ENCODE data around the gene TEX52. TPM values are rescaled to one million over a fixed set of nuclear protein-coding genes. Genes with fewer than 3 reads are reported as not detected.

The TEX52 gene
- total RNA-seq, 2 donors from 2014 or later = 0.22 to 0.29 TPM

- H3K4me1 Mint-ChIP-seq = peaks cover 26% of the 10 kb centered on the region
- TF ChIP-seq CTCF (conservative IDR thresholded peaks at IDR 0.05) = no peak
- H3K9me3 ChIP-seq (ENCODE audit: control insufficient read depth, low read length) = no peaks in the 10 kb centered on the region
- H3K36me3 ChIP-seq (ENCODE audit: control insufficient read depth, insufficient read depth, low read length) = no peaks in the 10 kb centered on the region
- H3K9me3 Mint-ChIP-seq = no peaks in the 10 kb centered on the region
- WGBS, 2 experiments (ENCODE audit: insufficient coverage in 1 of 2, insufficient read length in 1 of 2) = 41 to 54% methylated on average over 2 of the region's 2 CpGs
- H3K27ac ChIP-seq (ENCODE audit: low read depth, low read length) = no peak overlapping the region
- no peak overlapping the region for H3K9ac ChIP-seq (ENCODE audit: extremely low read depth, low read length, poor library complexity, severe bottlenecking)
- H3K4me1 ChIP-seq (ENCODE audit: control insufficient read depth, insufficient read depth, low read length) = no peaks in the 10 kb centered on the region
- DNase-seq = no peak
- H3K27me3 Mint-ChIP-seq (ENCODE audit: insufficient read depth) = no peaks in the 10 kb centered on the region
- no peaks in the 10 kb centered on the region for H3K27me3 ChIP-seq (ENCODE audit: control insufficient read depth, insufficient read depth, low read length, poor library complexity, severe bottlenecking)
- no peak overlapping the region for H3K4me3 Mint-ChIP-seq
- H3K36me3 Mint-ChIP-seq (ENCODE audit: low read depth) = peaks cover 22% of the 10 kb centered on the region
- H3K27ac Mint-ChIP-seq = no peak overlapping the region
- H3K4me3 ChIP-seq (ENCODE audit: low read length) = no peak overlapping the region
Observed at GRCh38 chr12:2895051-2895451, 38.2 kb upstream of the TEX52 start.

GRCh38 chr12:2893007-2893406 is 36.2 kb upstream of the TEX52 start:
- Histone ChIP-seq H3K4me1 (ENCODE audit: control insufficient read depth, insufficient read depth, low read length) (no peaks in the 10 kb centered on the region), H3K4me3 (ENCODE audit: low read length) (no peak overlapping the region), H3K27ac (ENCODE audit: low read depth, low read length) (no peak overlapping the region), H3K9ac (ENCODE audit: extremely low read depth, low read length, poor library complexity, severe bottlenecking) (no peak overlapping the region), H3K36me3 (ENCODE audit: control insufficient read depth, insufficient read depth, low read length) (peaks cover 15% of the 10 kb centered on the region), H3K9me3 (ENCODE audit: control insufficient read depth, low read length) (no peaks in the 10 kb centered on the region), H3K27me3 (ENCODE audit: control insufficient read depth, insufficient read depth, low read length, poor library complexity, severe bottlenecking) (no peaks in the 10 kb centered on the region)
- WGBS, 2 experiments (ENCODE audit: insufficient coverage in 1 of 2, insufficient read length in 1 of 2) = 94 to 96% methylated on average over 4 to 8 of the region's 8 CpGs
- DNase-seq = no peak
- Mint-ChIP-seq H3K36me3 (ENCODE audit: low read depth) (peaks cover 24% of the 10 kb centered on the region), H3K4me3 (no peak overlapping the region), H3K9me3 (no peaks in the 10 kb centered on the region), H3K4me1 (peaks cover 28% of the 10 kb centered on the region), H3K27ac (no peak overlapping the region), H3K27me3 (ENCODE audit: insufficient read depth) (no peaks in the 10 kb centered on the region)
- no peak for TF ChIP-seq CTCF (conservative IDR thresholded peaks at IDR 0.05)

- Histone ChIP-seq H3K9me3 (ENCODE audit: control insufficient read depth, low read length) (no peaks in the 10 kb centered on the region), H3K9ac (ENCODE audit: extremely low read depth, low read length, poor library complexity, severe bottlenecking) (no peak overlapping the region), H3K4me3 (ENCODE audit: low read length) (peak overlapping the region; percentile 97), H3K27me3 (ENCODE audit: control insufficient read depth, insufficient read depth, low read length, poor library complexity, severe bottlenecking) (no peaks in the 10 kb centered on the region), H3K4me1 (ENCODE audit: control insufficient read depth, insufficient read depth, low read length) (no peaks in the 10 kb centered on the region), H3K27ac (ENCODE audit: low read depth, low read length) (no peak overlapping the region), H3K36me3 (ENCODE audit: control insufficient read depth, insufficient read depth, low read length) (peaks cover 20% of the 10 kb centered on the region)
- Mint-ChIP-seq H3K4me1 (peaks cover 28% of the 10 kb centered on the region), H3K27me3 (ENCODE audit: insufficient read depth) (no peaks in the 10 kb centered on the region), H3K4me3 (peak overlapping the region; percentile 91), H3K36me3 (ENCODE audit: low read depth) (peaks cover 27% of the 10 kb centered on the region), H3K27ac (no peak overlapping the region), H3K9me3 (no peaks in the 10 kb centered on the region)
- peak; percentile 16 for TF ChIP-seq CTCF (conservative IDR thresholded peaks at IDR 0.05)
- 89 to 93% methylated on average over 11 to 12 of the region's 12 CpGs for WGBS, 2 experiments (ENCODE audit: insufficient coverage in 1 of 2, insufficient read length in 1 of 2)
- no peak for DNase-seq
Observed at GRCh38 chr12:2892246-2892645, 35.4 kb upstream of the TEX52 start.

All from endodermal cell (in vitro differentiated cells).